Glomerular visceral epithelial cell (primary cell): ENCODE results near the gene SPG7.
"Not testable (repeated sequence)": the region's sequence is repeated elsewhere in the genome, so short reads cannot be mapped to it uniquely, and the experiment has no call there.

Experiments used
- DNase-seq: peaks from one replicate; pipeline ENCODE4 v3.0.0-alpha.2; 2016; ENCODE audit errors: extremely low spot score

The SPG7 gene

GRCh38 chr16:89581045-89581695 lies 73.0 kb downstream of the SPG7 start:
- peak; percentile 94 for DNase-seq

- DNase-seq: peak; percentile 36
Measured at GRCh38 chr16:89581861-89582563, 73.8 kb downstream of the SPG7 start.

GRCh38 chr16:89582614-89583196 lies 74.5 kb downstream of the SPG7 start:
- DNase-seq: no peak

GRCh38 chr16:89583197-89583894 lies 75.1 kb downstream of the SPG7 start:
- DNase-seq: no peak

GRCh38 chr16:89583895-89584644 lies 75.9 kb downstream of the SPG7 start:
- no peak for DNase-seq

- DNase-seq: no peak
Measured at GRCh38 chr16:89584768-89585549, 76.8 kb downstream of the SPG7 start.

GRCh38 chr16:89586218-89586617 lies 78.0 kb downstream of the SPG7 start:
- DNase-seq: no peak

- DNase-seq: no peak
Measured at GRCh38 chr16:89586853-89587252, 78.7 kb downstream of the SPG7 start.

- DNase-seq: not testable (repeated sequence)
Measured at GRCh38 chr16:89587676-89588075, 79.5 kb downstream of the SPG7 start.

- DNase-seq: no peak
Measured at GRCh38 chr16:89588413-89589109, 80.4 kb downstream of the SPG7 start.

GRCh38 chr16:89589241-89589926 lies 81.2 kb downstream of the SPG7 start:
- DNase-seq: no peak

- DNase-seq: no peak
Measured at GRCh38 chr16:89593841-89594240, 85.6 kb downstream of the SPG7 start.

GRCh38 chr16:89595330-89596060 lies 87.3 kb downstream of the SPG7 start:
- DNase-seq: no peak

- DNase-seq: no peak
Measured at GRCh38 chr16:89596061-89596689, 88.0 kb downstream of the SPG7 start.

GRCh38 chr16:89596957-89597649 lies 88.9 kb downstream of the SPG7 start:
- DNase-seq: no peak

GRCh38 chr16:89598199-89598598 lies 90.0 kb downstream of the SPG7 start:
- peak; percentile 37 for DNase-seq

- peak; percentile 60 for DNase-seq
Measured at GRCh38 chr16:89599451-89599858, 91.3 kb downstream of the SPG7 start.

GRCh38 chr16:89599902-89600301 lies 91.7 kb downstream of the SPG7 start:
- DNase-seq: no peak
